HPDE6-E6E7 (cell line): ENCODE measurements around the gene MRPS23.

ENCODE experiments used
- DNase-seq: peaks from one replicate; pipeline ENCODE4 v3.0.0; 2011; ENCODE audit warnings: missing footprints; ENCODE audit errors: extremely low spot score

Gene MRPS23

GRCh38 chr17:57879437-57880085, 29.7 kb upstream of the MRPS23 start:
- no peak for DNase-seq

GRCh38 chr17:57877803-57878377, 28.0 kb upstream of the MRPS23 start:
- no peak for DNase-seq

- DNase-seq: no peak
Measured at GRCh38 chr17:57876866-57877237, 27.0 kb upstream of the MRPS23 start.

GRCh38 chr17:57876023-57876865, 26.4 kb upstream of the MRPS23 start:
- no peak for DNase-seq

- peak; percentile 95 for DNase-seq
Measured at GRCh38 chr17:57875290-57876022, 25.6 kb upstream of the MRPS23 start.

GRCh38 chr17:57874434-57875289, 24.8 kb upstream of the MRPS23 start:
- no peak for DNase-seq

- DNase-seq: no peak
Measured at GRCh38 chr17:57874058-57874419, 24.2 kb upstream of the MRPS23 start.

- no peak for DNase-seq
Measured at GRCh38 chr17:57873261-57874057, 23.6 kb upstream of the MRPS23 start.

GRCh38 chr17:57872536-57872935, 22.7 kb upstream of the MRPS23 start:
- no peak for DNase-seq

- no peak for DNase-seq
Measured at GRCh38 chr17:57871863-57872262, 22.0 kb upstream of the MRPS23 start.

- no peak for DNase-seq
Measured at GRCh38 chr17:57871155-57871554, 21.3 kb upstream of the MRPS23 start.

- no peak for DNase-seq
Measured at GRCh38 chr17:57870283-57870635, 20.4 kb upstream of the MRPS23 start.

GRCh38 chr17:57869617-57870282, 19.9 kb upstream of the MRPS23 start:
- no peak for DNase-seq

GRCh38 chr17:57868910-57869616, 19.2 kb upstream of the MRPS23 start:
- DNase-seq: no peak

GRCh38 chr17:57868007-57868909, 18.4 kb upstream of the MRPS23 start:
- DNase-seq: peak; percentile 99

- no peak for DNase-seq
Measured at GRCh38 chr17:57867126-57867525, 17.3 kb upstream of the MRPS23 start.

GRCh38 chr17:57866723-57867122, 16.9 kb upstream of the MRPS23 start:
- DNase-seq: no peak

- DNase-seq: no peak
Measured at GRCh38 chr17:57866319-57866718, 16.5 kb upstream of the MRPS23 start.
